NCI-H146 (cell line): ENCODE results near the gene ACSS3.

Source experiments
- DNase-seq: peaks from one replicate; lab custom pipeline; 2025; lab: John Stamatoyannopoulos, UW

Gene ACSS3

GRCh38 chr12:81296556-81297305 is 218.9 kb downstream of the ACSS3 start:
- DNase-seq = no peak

- DNase-seq = no peak
Measured at GRCh38 chr12:81297601-81298000, 219.7 kb downstream of the ACSS3 start.

GRCh38 chr12:81300454-81300853 is 222.6 kb downstream of the ACSS3 start:
- DNase-seq = no peak

GRCh38 chr12:81303935-81304334 is 226.1 kb downstream of the ACSS3 start:
- DNase-seq = no peak
